ENCODE measurements around the gene KIF20B. TPM values are rescaled to one million over a fixed set of nuclear protein-coding genes. Genes with fewer than 3 reads are reported as not detected.

KIF20B gene
- total and polyA plus RNA-seq, 5 donors from 2014 or later = 12.0 to 42.8 (median 18.4) TPM

GRCh38 chr10:89785095-89785494 is 83.7 kb downstream of the KIF20B start:
- no peaks in the 10 kb centered on the region for H3K4me1 ChIP-seq (ENCODE audit: control insufficient read depth, insufficient read depth, low read length, poor library complexity, severe bottlenecking)
- H3K27me3 ChIP-seq (ENCODE audit: control insufficient read depth, insufficient read depth, low read length) = no peaks in the 10 kb centered on the region
- DNase-seq = peak in 1 of 3 donors; percentile 38
- no peak overlapping the region for H3K4me3 ChIP-seq (ENCODE audit: low read depth, low read length)
- Mint-ChIP-seq H3K4me3 (no peak overlapping the region), H3K27ac (peak overlapping the region in 1 of 3 donors; percentile 11), H3K9me3 (no peaks in the 10 kb centered on the region), H3K4me1 (peaks cover 0 to 5% (median 1%) of the 10 kb centered on the region in 4 donors), H3K27me3 (peaks cover 7% of the 10 kb centered on the region), H3K36me3 (peaks cover under 1% of the 10 kb centered on the region)
- H3K9me3 ChIP-seq (ENCODE audit: control insufficient read depth in 2 of 2, low read length in 2 of 2) = no peaks in the 10 kb centered on the region
- no peak overlapping the region for H3K27ac ChIP-seq (ENCODE audit: insufficient read depth, low read length, poor library complexity, severe bottlenecking)
- H3K36me3 ChIP-seq (ENCODE audit: control insufficient read depth, insufficient read depth, low read length) = no peaks in the 10 kb centered on the region
- ATAC-seq (ENCODE audit: low read depth in 2 of 2) = no peak

- Mint-ChIP-seq H3K4me1 (no peaks in the 10 kb centered on the region), H3K27me3 (peaks cover 21% of the 10 kb centered on the region), H3K27ac (no peak overlapping the region), H3K36me3 (no peaks in the 10 kb centered on the region), H3K4me3 (peak overlapping the region in 1 of 4 donors; percentile 55), H3K9me3 (no peaks in the 10 kb centered on the region)
- H3K9me3 ChIP-seq (ENCODE audit: control insufficient read depth in 2 of 2, low read length in 2 of 2) = no peaks in the 10 kb centered on the region
- no peaks in the 10 kb centered on the region for H3K36me3 ChIP-seq (ENCODE audit: control insufficient read depth, insufficient read depth, low read length)
- no peaks in the 10 kb centered on the region for H3K4me1 ChIP-seq (ENCODE audit: control insufficient read depth, insufficient read depth, low read length, poor library complexity, severe bottlenecking)
- no peak for DNase-seq
- ATAC-seq (ENCODE audit: low read depth in 2 of 2) = no peak
- H3K27ac ChIP-seq (ENCODE audit: insufficient read depth, low read length, poor library complexity, severe bottlenecking) = no peak overlapping the region
- H3K4me3 ChIP-seq (ENCODE audit: low read depth, low read length) = no peak overlapping the region
- peaks cover 6% of the 10 kb centered on the region for H3K27me3 ChIP-seq (ENCODE audit: control insufficient read depth, insufficient read depth, low read length)
These were observed 87.9 kb downstream of the KIF20B start for GRCh38 chr10:89789188-89789877.

GRCh38 chr10:89792187-89792586 is 90.8 kb downstream of the KIF20B start:
- DNase-seq (no peak), ATAC-seq (ENCODE audit: low read depth in 2 of 2) (no peak)
- Histone ChIP-seq H3K9me3 (ENCODE audit: control insufficient read depth in 2 of 2, low read length in 2 of 2) (no peaks in the 10 kb centered on the region), H3K36me3 (ENCODE audit: control insufficient read depth, insufficient read depth, low read length) (no peaks in the 10 kb centered on the region), H3K27ac (ENCODE audit: insufficient read depth, low read length, poor library complexity, severe bottlenecking) (no peak overlapping the region), H3K4me3 (ENCODE audit: low read depth, low read length) (no peak overlapping the region), H3K4me1 (ENCODE audit: control insufficient read depth, insufficient read depth, low read length, poor library complexity, severe bottlenecking) (no peaks in the 10 kb centered on the region), H3K27me3 (ENCODE audit: control insufficient read depth, insufficient read depth, low read length) (peaks cover 6% of the 10 kb centered on the region)
- no peak overlapping the region for H3K27ac Mint-ChIP-seq
- no peaks in the 10 kb centered on the region for H3K4me1 Mint-ChIP-seq
- H3K27me3 Mint-ChIP-seq = peaks cover 21% of the 10 kb centered on the region
- no peak overlapping the region for H3K4me3 Mint-ChIP-seq
- H3K9me3 Mint-ChIP-seq = no peaks in the 10 kb centered on the region
- no peaks in the 10 kb centered on the region for H3K36me3 Mint-ChIP-seq

GRCh38 chr10:89793649-89794254 is 92.4 kb downstream of the KIF20B start:
- ATAC-seq (ENCODE audit: low read depth in 2 of 2) (peak; percentile 66), DNase-seq (peak; percentile 2 to 66 (median 45))
- Histone ChIP-seq H3K36me3 (ENCODE audit: control insufficient read depth, insufficient read depth, low read length) (no peaks in the 10 kb centered on the region), H3K9me3 (ENCODE audit: control insufficient read depth in 2 of 2, low read length in 2 of 2) (no peaks in the 10 kb centered on the region), H3K4me3 (ENCODE audit: low read depth, low read length) (no peak overlapping the region), H3K4me1 (ENCODE audit: control insufficient read depth, insufficient read depth, low read length, poor library complexity, severe bottlenecking) (no peaks in the 10 kb centered on the region), H3K27me3 (ENCODE audit: control insufficient read depth, insufficient read depth, low read length) (peaks cover 6% of the 10 kb centered on the region), H3K27ac (ENCODE audit: insufficient read depth, low read length, poor library complexity, severe bottlenecking) (no peak overlapping the region)
- H3K27me3 Mint-ChIP-seq = peaks cover 19% of the 10 kb centered on the region
- H3K9me3 Mint-ChIP-seq = no peaks in the 10 kb centered on the region
- no peak overlapping the region for H3K4me3 Mint-ChIP-seq
- H3K36me3 Mint-ChIP-seq = no peaks in the 10 kb centered on the region
- H3K4me1 Mint-ChIP-seq = no peaks in the 10 kb centered on the region
- no peak overlapping the region for H3K27ac Mint-ChIP-seq

GRCh38 chr10:89795840-89796239 is 94.5 kb downstream of the KIF20B start:
- H3K4me3 Mint-ChIP-seq = no peak overlapping the region
- peaks cover 22% of the 10 kb centered on the region for H3K27me3 Mint-ChIP-seq
- H3K4me3 ChIP-seq (ENCODE audit: low read depth, low read length) = no peak overlapping the region
- no peak overlapping the region for H3K27ac ChIP-seq (ENCODE audit: insufficient read depth, low read length, poor library complexity, severe bottlenecking)
- H3K27me3 ChIP-seq (ENCODE audit: control insufficient read depth, insufficient read depth, low read length) = peaks cover 9% of the 10 kb centered on the region
- no peak for ATAC-seq (ENCODE audit: low read depth in 2 of 2)
- no peaks in the 10 kb centered on the region for H3K36me3 Mint-ChIP-seq
- H3K4me1 ChIP-seq (ENCODE audit: control insufficient read depth, insufficient read depth, low read length, poor library complexity, severe bottlenecking) = no peaks in the 10 kb centered on the region
- H3K36me3 ChIP-seq (ENCODE audit: control insufficient read depth, insufficient read depth, low read length) = no peaks in the 10 kb centered on the region
- no peak for DNase-seq
- H3K27ac Mint-ChIP-seq = no peak overlapping the region
- no peaks in the 10 kb centered on the region for H3K9me3 Mint-ChIP-seq
- no peaks in the 10 kb centered on the region for H3K9me3 ChIP-seq (ENCODE audit: control insufficient read depth in 2 of 2, low read length in 2 of 2)
- no peaks in the 10 kb centered on the region for H3K4me1 Mint-ChIP-seq

GRCh38 chr10:89798092-89798491 is 96.7 kb downstream of the KIF20B start:
- no peak for DNase-seq
- ATAC-seq (ENCODE audit: low read depth in 2 of 2) = no peak
- no peak overlapping the region for H3K4me3 Mint-ChIP-seq

GRCh38 chr10:89799573-89799972 is 98.2 kb downstream of the KIF20B start:
- H3K27ac Mint-ChIP-seq = no peak overlapping the region
- Histone ChIP-seq H3K36me3 (ENCODE audit: control insufficient read depth, insufficient read depth, low read length) (no peaks in the 10 kb centered on the region), H3K4me1 (ENCODE audit: control insufficient read depth, insufficient read depth, low read length, poor library complexity, severe bottlenecking) (no peaks in the 10 kb centered on the region), H3K27ac (ENCODE audit: insufficient read depth, low read length, poor library complexity, severe bottlenecking) (no peak overlapping the region), H3K4me3 (ENCODE audit: low read depth, low read length) (no peak overlapping the region), H3K27me3 (ENCODE audit: control insufficient read depth, insufficient read depth, low read length) (peaks cover 6% of the 10 kb centered on the region), H3K9me3 (ENCODE audit: control insufficient read depth in 2 of 2, low read length in 2 of 2) (no peaks in the 10 kb centered on the region)
- no peak for ATAC-seq (ENCODE audit: low read depth in 2 of 2)
- no peak for DNase-seq
- H3K36me3 Mint-ChIP-seq = no peaks in the 10 kb centered on the region
- H3K4me1 Mint-ChIP-seq = no peaks in the 10 kb centered on the region
- no peak overlapping the region for H3K4me3 Mint-ChIP-seq
- no peaks in the 10 kb centered on the region for H3K9me3 Mint-ChIP-seq
- H3K27me3 Mint-ChIP-seq = peaks cover 23% of the 10 kb centered on the region

More at GRCh38 chr10:89798092-89798491, 96.7 kb downstream of the KIF20B start:
- H3K9me3 Mint-ChIP-seq = no peaks in the 10 kb centered on the region
- H3K27ac Mint-ChIP-seq = no peak overlapping the region
- Histone ChIP-seq H3K4me3 (ENCODE audit: low read depth, low read length) (no peak overlapping the region), H3K27ac (ENCODE audit: insufficient read depth, low read length, poor library complexity, severe bottlenecking) (no peak overlapping the region), H3K4me1 (ENCODE audit: control insufficient read depth, insufficient read depth, low read length, poor library complexity, severe bottlenecking) (no peaks in the 10 kb centered on the region), H3K9me3 (ENCODE audit: control insufficient read depth in 2 of 2, low read length in 2 of 2) (no peaks in the 10 kb centered on the region), H3K36me3 (ENCODE audit: control insufficient read depth, insufficient read depth, low read length) (no peaks in the 10 kb centered on the region), H3K27me3 (ENCODE audit: control insufficient read depth, insufficient read depth, low read length) (peaks cover 4% of the 10 kb centered on the region)
- peaks cover 21% of the 10 kb centered on the region for H3K27me3 Mint-ChIP-seq
- no peaks in the 10 kb centered on the region for H3K4me1 Mint-ChIP-seq
- H3K36me3 Mint-ChIP-seq = no peaks in the 10 kb centered on the region

- peak overlapping the region in 1 of 3 donors; percentile 10 for H3K27ac Mint-ChIP-seq
- peak in 1 of 2 donors; percentile 28 for ATAC-seq (ENCODE audit: low read depth in 2 of 2)
These were observed 104.2 kb downstream of the KIF20B start for GRCh38 chr10:89805599-89806013.

More at GRCh38 chr10:89805599-89806013, 104.2 kb downstream of the KIF20B start:
- Histone ChIP-seq H3K36me3 (ENCODE audit: control insufficient read depth, insufficient read depth, low read length) (no peaks in the 10 kb centered on the region), H3K27ac (ENCODE audit: insufficient read depth, low read length, poor library complexity, severe bottlenecking) (no peak overlapping the region), H3K4me3 (ENCODE audit: low read depth, low read length) (no peak overlapping the region), H3K4me1 (ENCODE audit: control insufficient read depth, insufficient read depth, low read length, poor library complexity, severe bottlenecking) (no peaks in the 10 kb centered on the region), H3K9me3 (ENCODE audit: control insufficient read depth in 2 of 2, low read length in 2 of 2) (no peaks in the 10 kb centered on the region), H3K27me3 (ENCODE audit: control insufficient read depth, insufficient read depth, low read length) (peaks cover 2% of the 10 kb centered on the region)
- Mint-ChIP-seq H3K27me3 (peaks cover 31% of the 10 kb centered on the region), H3K9me3 (no peaks in the 10 kb centered on the region), H3K36me3 (no peaks in the 10 kb centered on the region), H3K4me1 (peaks cover 0 to 4% (median 0%) of the 10 kb centered on the region in 4 donors), H3K4me3 (no peak overlapping the region)
- DNase-seq = peak in 1 of 3 donors; percentile 13

Measured in CD4-positive, CD25-positive, alpha-beta regulatory T cell (primary cell).